Kidney (tissue), 14 donors: ENCODE data around the gene ZNF521. TPM values are rescaled to one million over a fixed set of nuclear protein-coding genes. Genes with fewer than 3 reads are reported as not detected.
A peak's percentile ranks its signal among the peaks of the same experiment; 100 is the strongest.

Source experiments
- DNase-seq, 5 donors: peaks; one replicate each; pipeline ENCODE4 v3.0.0-alpha.2; 2013 to 2020
- FAIRE-seq: peaks from 2 replicates; lab custom pipeline; 2012; peaks lifted over from hg19 to GRCh38; lab: Jason Lieb, UNC
- H3K27ac ChIP-seq, 2 donors: one replicate each; pipeline ENCODE4 v1.7.0; 2013; ENCODE audit warnings: low read depth in 2 of 2, low read length in 2 of 2, inconsistent platforms in 1 of 2
- H3K27me3 ChIP-seq: one replicate; pipeline ENCODE4 v1.7.1; 2013; ENCODE audit warnings: low read length, inconsistent platforms; ENCODE audit not compliant: control insufficient read depth, insufficient read depth
- H3K36me3 ChIP-seq, 3 donors: one replicate each; pipeline versions ENCODE4 v1.7.0 to v1.7.1; 2013; ENCODE audit warnings: low read length in 3 of 3, control low read depth in 1 of 3, inconsistent platforms in 1 of 3; ENCODE audit not compliant: insufficient read depth in 3 of 3, control insufficient read depth in 2 of 3
- H3K4me1 ChIP-seq, 3 donors: one replicate each; pipeline versions ENCODE4 v1.7.0 to v1.7.1; 2013; ENCODE audit warnings: low read length in 3 of 3, inconsistent platforms in 1 of 3, low read depth in 1 of 3; ENCODE audit not compliant: control insufficient read depth in 2 of 3, insufficient read depth in 2 of 3
- H3K4me3 ChIP-seq, 3 donors: one replicate each; pipeline versions ENCODE4 v1.7.0 to v1.8.1; 2013; ENCODE audit warnings: low read length in 3 of 3, control low read depth in 1 of 3, inconsistent platforms in 1 of 3
- H3K9ac ChIP-seq, 3 donors: one replicate each; pipeline versions ENCODE4 v1.7.0 to v1.7.1; 2013; ENCODE audit warnings: low read length in 3 of 3, control low read depth in 1 of 3, inconsistent platforms in 1 of 3
- H3K9me3 ChIP-seq, 3 donors: one replicate each; pipeline versions ENCODE4 v1.7.0 to v1.7.1; 2013; ENCODE audit warnings: low read length in 3 of 3, control low read depth in 1 of 3, inconsistent platforms in 1 of 3; ENCODE audit not compliant: control insufficient read depth in 2 of 3, insufficient read depth in 1 of 3
- CTCF ChIP-seq: IDR thresholded peaks from 3 replicates; pipeline ENCODE4 v1.5.1; 2012; ENCODE audit warnings: mild to moderate bottlenecking, moderate library complexity, borderline replicate concordance; ENCODE audit not compliant: insufficient read depth; ENCODE audit errors: extremely low read depth
- intact Hi-C: fragments of 100-400 bp; cut with DNase I; formaldehyde crosslinking; loops from one replicate; pipeline ENCODE4 v1.11.1; 2022
- polyA plus RNA-seq: library from polyadenylated mRNA; stranded (reverse); fragments of 350-450 nt; fragmentation: Illumina TruSeq; extraction: RNeasy Lipid Tissue Mini Kit (QIAGEN cat#74804); gene quantifications from one replicate; pipeline ENCODE4 v1.2.3, GENCODE V29; 2014; ENCODE audit warnings: low read depth, low replicate concordance; ENCODE audit not compliant: insufficient read depth
- total RNA-seq: library from RNA; stranded (reverse); fragmentation: NEBNext Ultra II Directional; extraction: Animal tissue kit (Norgen Biotek cat#: 25700); gene quantifications from one replicate; pipeline ENCODE4 v1.2.1, GENCODE V29; 2021
- donor health status: control.
- donor health status: control.
- donor health status: control.
- donor health status: control.
- donor health status: control.
- donor health status: DM: yes; HTN: yes; CAD: no.
- donor health status: Normal renal cell carcinoma (clear cell type).

Gene ZNF521
- total and polyA plus RNA-seq, 2 donors from 2014 or later, result 1.8 to 18.0 TPM

DNA sequence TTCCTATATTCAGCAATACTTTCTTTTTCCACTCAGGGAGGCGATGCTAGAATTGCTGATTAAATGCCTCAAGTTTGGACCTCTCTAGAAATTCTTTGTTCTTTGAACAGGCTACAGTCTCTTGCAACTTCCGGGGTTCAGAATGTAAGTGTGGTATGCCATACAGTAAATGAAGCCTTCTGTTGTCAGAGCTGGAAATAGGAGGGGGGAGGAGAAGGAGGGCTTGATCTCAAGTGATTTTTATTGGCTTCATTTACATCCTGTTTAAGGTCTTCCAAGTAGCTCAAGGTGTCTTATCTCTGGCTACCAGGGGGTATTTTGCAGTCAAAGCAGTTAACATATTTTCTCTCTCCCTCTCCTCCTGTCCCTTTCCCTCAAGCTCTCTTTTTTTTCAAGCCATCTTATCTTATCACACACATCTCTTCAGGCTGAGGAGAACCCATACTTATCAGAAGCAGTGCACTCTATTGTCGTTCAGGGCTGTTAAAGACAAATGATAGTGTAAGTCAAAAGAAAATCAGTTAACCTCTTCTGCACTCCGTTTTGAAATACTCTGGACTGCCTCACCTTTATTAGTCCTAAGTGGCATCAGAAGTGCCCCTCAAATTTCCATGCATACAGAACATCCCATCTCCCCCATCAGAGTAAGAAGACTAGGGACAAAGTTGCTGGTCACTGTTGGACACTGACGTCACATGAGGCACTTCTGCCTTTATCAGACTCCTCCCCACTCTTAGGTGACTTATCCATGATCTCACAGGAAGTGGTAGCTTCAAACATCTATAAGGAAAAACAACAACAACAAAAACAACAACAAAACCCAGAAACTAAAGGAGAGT, 112.2 kb downstream of the ZNF521 start:
- no peaks in the 10 kb centered on the region for H3K9me3 ChIP-seq
- no peak overlapping the region for H3K27ac ChIP-seq
- no peaks in the 10 kb centered on the region for H3K27me3 ChIP-seq
- intact Hi-C loops, result no loop called here
- no peak for FAIRE-seq
- DNase-seq, result peak in 2 of 5 donors; percentile 25 to 45
- peaks cover 0 to 3% (median 0%) of the 10 kb centered on the region in 3 donors for H3K4me1 ChIP-seq
- H3K36me3 ChIP-seq, result no peaks in the 10 kb centered on the region
- no peak overlapping the region for H3K9ac ChIP-seq
- TF ChIP-seq CTCF, result no peak
- no peak overlapping the region for H3K4me3 ChIP-seq

GRCh38 chr18:25239151-25239550, 112.8 kb downstream of the ZNF521 start:
- no peak for FAIRE-seq
- no peak overlapping the region for H3K9ac ChIP-seq

DNA sequence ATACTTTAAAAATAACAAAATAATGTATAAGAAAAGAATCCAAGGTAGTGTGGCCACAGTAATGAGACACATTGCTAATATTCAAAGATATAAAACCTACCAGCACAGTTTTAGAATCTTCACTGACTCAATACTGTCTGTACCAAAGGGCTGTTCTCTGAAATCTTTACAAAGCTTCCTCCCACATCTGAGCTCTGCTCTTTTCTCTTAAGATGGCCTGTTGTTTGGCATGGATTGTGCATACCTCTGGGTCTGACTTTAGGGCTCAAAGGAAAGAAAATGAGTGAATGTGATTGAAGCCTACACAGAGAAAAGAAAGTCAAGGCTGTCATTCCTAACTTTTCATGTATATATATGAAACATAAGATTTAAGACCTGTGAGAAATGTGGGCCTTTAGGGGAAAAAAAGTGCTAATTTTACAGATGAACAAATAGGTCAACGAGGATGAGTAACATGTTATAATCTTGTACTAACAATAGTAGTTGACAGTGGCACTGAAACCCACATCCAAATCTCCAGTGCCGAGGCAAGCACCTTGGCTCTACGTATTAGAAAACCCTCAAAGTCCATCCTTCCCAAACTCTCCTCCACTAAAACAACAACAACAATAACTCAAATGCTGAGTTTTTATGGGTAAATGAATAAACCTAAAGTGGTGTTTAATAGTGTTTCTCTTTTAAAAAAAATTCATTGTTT, 114.2 kb downstream of the ZNF521 start:
- no peak overlapping the region for H3K27ac ChIP-seq
- no peaks in the 10 kb centered on the region for H3K27me3 ChIP-seq
- FAIRE-seq (no peak), DNase-seq (no peak)
- intact Hi-C loops, result no loop called here
- H3K36me3 ChIP-seq, result no peaks in the 10 kb centered on the region
- H3K9ac ChIP-seq, result no peak overlapping the region
- H3K4me3 ChIP-seq, result no peak overlapping the region
- no peaks in the 10 kb centered on the region for H3K9me3 ChIP-seq
- TF ChIP-seq CTCF, result no peak
- peaks cover 0 to 6% (median 0%) of the 10 kb centered on the region in 3 donors for H3K4me1 ChIP-seq

More at GRCh38 chr18:25239151-25239550, 112.8 kb downstream of the ZNF521 start:
- DNase-seq, result peak in 1 of 5 donors; percentile 49
- peaks cover 0 to 3% (median 0%) of the 10 kb centered on the region in 3 donors for H3K4me1 ChIP-seq
- intact Hi-C loops, result no loop called here
- no peak overlapping the region for H3K27ac ChIP-seq
- H3K27me3 ChIP-seq, result no peaks in the 10 kb centered on the region
- no peaks in the 10 kb centered on the region for H3K36me3 ChIP-seq
- no peak for TF ChIP-seq CTCF
- H3K4me3 ChIP-seq, result no peak overlapping the region
- no peaks in the 10 kb centered on the region for H3K9me3 ChIP-seq
